Spleen (tissue), 7 donors: ENCODE data around the gene PPP1R9A.

Source experiments
- CTCF ChIP-seq, 11 experiments: fragments of 200-600 bp in 7 of 11; fragments of 450-650 bp in 4 of 11; sonication (generic) in 4 of 11; IDR thresholded peaks in 8 of 11; conservative IDR thresholded peaks in 3 of 11; 1 replicate in 7 of 11; 2 replicates in 4 of 11; pipeline versions ENCODE4 v1.4.0 to v1.8.0; 2016 to 2021; ENCODE audit warnings: antibody characterized with exemption in 11 of 11, inconsistent platforms in 4 of 11, mild to moderate bottlenecking in 1 of 11
- POLR2A ChIP-seq, 3 donors: fragments of 450-650 bp; IDR thresholded peaks; one replicate each; pipeline ENCODE4 v1.5.1; 2017; ENCODE audit warnings: antibody characterized with exemption in 3 of 3, mild to moderate bottlenecking in 1 of 3
- POLR2AphosphoS5 ChIP-seq, 3 donors: sonication (generic); formaldehyde crosslinking; IDR thresholded peaks; one replicate each; pipeline ENCODE4 v1.5.1; 2017; ENCODE audit warnings: antibody characterized with exemption in 3 of 3
- donor health status: DM: no; HTN: no; CAD: no; lungs with moderate emphysema.
- donor health status: DM: no; HTN: no; CAD: no.
- donor health status: DM: no; HTN: no; CAD: no.

GRCh38 chr7:95045236-95045923, 138.0 kb downstream of the PPP1R9A start:
- no peak for TF ChIP-seq CTCF (IDR thresholded peaks at IDR 0.05 in 8 of 11, conservative IDR thresholded peaks at IDR 0.05 in 3 of 11)
- TF ChIP-seq POLR2A (IDR thresholded peaks at IDR 0.05), result no peak
- TF ChIP-seq POLR2AphosphoS5 (IDR thresholded peaks at IDR 0.05), result no peak
